A673 (cell line): ENCODE data around the gene ADGRD1.

ENCODE experiments used
- CTCF ChIP-seq: fragments of 300-800, 200-600 bp; sonication (generic); conservative IDR thresholded peaks from 2 replicates; pipeline ENCODE4 v1.5.1; 2017; ENCODE audit warnings: low read depth, mild to moderate bottlenecking, antibody characterized with exemption, low read length, moderate library complexity, mixed read lengths
- EZH2 ChIP-seq: fragments of 200-600 bp; sonication (generic); IDR thresholded peaks from 2 replicates; pipeline ENCODE4 v1.6.1; 2017; ENCODE audit warnings: borderline replicate concordance, low read depth, mild to moderate bottlenecking, mixed read lengths, antibody characterized with exemption, low read length; ENCODE audit not compliant: poor library complexity, severe bottlenecking

GRCh38 chr12:131117438-131118245 lies 163.9 kb downstream of the ADGRD1 start:
- no peak for TF ChIP-seq CTCF
- TF ChIP-seq EZH2, result no peak
